Hematopoietic multipotent progenitor cell treated with erythropoietin and hydrocortisone succinate and interleukin-3 and kit ligand, for 17 days (in vitro differentiated cells): ENCODE measurements around the gene MTR.

ENCODE experiments used
- DNase-seq: peaks from one replicate; pipeline ENCODE4 v3.0.0-alpha.2; 2015; ENCODE audit warnings: low spot score

MTR gene

GRCh38 chr1:236795035-236795756, at the start of gene MTR:
TSS of gene MTR (plus strand) at chr1:236795292. CDS start at chr1:236795704, 412 bp downstream.
- peak; percentile 95 for DNase-seq

- no peak for DNase-seq
Measured at GRCh38 chr1:236746785-236747184, 48.3 kb upstream of the MTR start.

DNA sequence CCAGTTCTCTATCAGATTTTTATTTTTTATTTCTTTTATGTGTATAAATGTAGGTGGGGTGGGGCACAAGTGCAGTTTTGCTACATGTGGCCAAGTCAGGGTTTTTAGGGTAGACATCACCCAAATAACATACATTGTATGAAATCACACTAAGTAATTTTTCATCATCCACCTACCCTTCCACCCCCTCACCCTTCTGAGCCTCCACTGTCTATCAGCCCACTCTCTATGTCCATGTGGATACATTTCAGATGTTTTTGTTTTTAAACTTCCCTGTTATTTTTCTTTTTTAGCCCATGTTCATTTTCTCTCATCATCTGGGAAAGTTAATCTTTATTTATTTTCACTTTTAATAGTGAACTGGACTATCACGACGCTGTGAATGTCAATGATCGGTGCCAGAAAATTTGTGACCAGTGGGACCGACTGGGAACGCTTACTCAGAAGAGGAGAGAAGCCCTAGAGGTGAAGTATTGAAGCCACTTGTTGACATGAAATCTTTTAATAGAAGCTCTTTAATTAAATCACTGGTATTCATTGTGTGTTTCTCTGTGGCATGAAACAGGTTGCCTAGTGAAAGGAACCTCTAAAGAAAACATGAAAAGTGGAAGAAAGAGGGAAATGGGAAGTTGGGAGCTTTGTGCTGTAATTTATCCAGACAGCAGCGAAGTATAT, 47.6 kb upstream of the MTR start:
- no peak for DNase-seq

- DNase-seq, result no peak
Measured at GRCh38 chr1:236748268-236748870, 46.7 kb upstream of the MTR start.

- DNase-seq, result no peak
Measured at GRCh38 chr1:236750928-236751327, 44.2 kb upstream of the MTR start.

GRCh38 chr1:236751385-236751784, 43.7 kb upstream of the MTR start:
- DNase-seq, result no peak

DNA sequence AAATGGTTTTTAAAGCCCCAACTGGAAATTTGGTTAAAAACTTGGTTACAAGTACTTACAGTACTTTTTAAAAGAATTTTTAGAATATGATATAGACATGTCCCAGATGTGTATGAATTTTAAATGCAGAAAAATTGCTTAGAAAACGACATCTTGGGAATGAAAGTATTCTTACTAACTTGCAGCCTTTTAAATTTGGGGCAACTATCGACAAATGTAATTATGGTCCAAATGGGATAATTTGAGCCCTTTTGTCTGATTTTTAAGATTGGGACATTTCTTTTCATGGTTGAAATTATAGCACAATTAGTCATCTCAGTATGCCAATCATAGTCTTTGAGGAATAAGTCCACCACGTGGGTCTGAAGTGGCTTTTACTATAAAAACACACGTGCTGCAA, 43.2 kb upstream of the MTR start:
- no peak for DNase-seq

- DNase-seq, result no peak
Measured at GRCh38 chr1:236753516-236753915, 41.6 kb upstream of the MTR start.

DNA sequence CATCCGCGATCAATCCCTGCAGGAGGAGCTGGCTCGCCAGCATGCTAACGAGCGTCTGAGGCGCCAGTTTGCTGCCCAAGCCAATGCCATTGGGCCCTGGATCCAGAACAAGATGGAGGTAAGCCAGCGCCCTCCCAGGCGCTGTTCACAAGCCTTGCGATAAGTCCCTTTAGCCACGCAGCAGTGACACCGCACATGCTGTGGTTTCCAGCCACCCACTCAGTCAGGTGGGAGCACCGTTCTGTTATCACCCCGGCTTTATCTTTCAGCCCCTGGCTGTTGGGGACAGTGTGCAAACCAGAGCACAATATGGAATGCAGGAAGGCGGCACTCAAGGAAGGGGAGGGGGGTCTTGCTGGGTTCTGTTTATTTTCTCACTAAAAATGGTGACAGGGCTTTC, 41.1 kb upstream of the MTR start:
- DNase-seq, result no peak

DNA sequence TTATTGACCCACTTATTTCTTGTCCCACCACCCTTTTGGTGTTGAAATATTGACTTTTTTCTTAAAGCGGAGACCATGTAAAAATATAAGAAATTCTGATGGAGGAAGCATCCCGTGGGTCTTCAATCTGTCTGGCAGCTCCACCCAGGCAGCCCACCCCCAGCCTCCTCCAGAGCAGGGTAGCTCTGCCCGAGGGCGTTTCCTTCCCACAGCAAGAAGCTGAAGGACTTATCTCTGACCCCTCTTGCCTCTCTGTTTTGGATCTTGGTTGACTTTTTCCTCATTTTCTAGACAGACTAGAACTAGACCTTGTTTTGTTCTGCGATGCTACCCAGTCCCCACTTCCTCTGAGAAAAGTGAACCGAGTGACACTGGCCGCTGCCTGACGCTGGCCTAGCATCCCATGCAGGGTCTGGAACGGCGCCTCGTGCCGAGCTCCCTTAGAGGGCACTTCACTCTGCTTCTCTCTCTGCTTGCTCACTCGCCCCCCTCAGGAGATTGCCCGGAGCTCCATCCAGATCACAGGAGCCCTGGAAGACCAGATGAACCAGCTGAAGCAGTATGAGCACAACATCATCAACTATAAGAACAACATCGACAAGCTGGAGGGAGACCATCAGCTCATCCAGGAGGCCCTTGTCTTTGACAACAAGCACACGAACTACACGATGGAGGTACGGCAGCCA, 40.4 kb upstream of the MTR start:
- no peak for DNase-seq

DNA sequence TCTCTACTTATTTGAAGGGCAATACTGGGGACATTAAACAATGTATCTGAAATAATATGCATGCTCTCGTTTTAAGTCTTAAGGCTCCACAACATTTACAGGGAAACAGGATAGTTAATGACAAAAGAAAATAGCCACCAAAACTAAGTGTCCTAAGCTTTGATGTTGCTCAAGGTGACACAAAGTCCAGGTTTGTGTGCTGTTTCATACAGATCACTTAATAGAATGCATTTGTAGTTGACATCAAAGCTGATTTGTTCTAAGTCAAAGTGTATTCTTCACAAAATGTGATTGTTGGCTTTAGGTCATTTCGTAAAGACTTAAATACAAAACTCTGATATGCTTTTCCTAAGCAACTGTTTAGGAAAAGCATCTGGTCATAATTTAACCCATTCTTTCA, 37.5 kb upstream of the MTR start:
- no peak for DNase-seq

DNA sequence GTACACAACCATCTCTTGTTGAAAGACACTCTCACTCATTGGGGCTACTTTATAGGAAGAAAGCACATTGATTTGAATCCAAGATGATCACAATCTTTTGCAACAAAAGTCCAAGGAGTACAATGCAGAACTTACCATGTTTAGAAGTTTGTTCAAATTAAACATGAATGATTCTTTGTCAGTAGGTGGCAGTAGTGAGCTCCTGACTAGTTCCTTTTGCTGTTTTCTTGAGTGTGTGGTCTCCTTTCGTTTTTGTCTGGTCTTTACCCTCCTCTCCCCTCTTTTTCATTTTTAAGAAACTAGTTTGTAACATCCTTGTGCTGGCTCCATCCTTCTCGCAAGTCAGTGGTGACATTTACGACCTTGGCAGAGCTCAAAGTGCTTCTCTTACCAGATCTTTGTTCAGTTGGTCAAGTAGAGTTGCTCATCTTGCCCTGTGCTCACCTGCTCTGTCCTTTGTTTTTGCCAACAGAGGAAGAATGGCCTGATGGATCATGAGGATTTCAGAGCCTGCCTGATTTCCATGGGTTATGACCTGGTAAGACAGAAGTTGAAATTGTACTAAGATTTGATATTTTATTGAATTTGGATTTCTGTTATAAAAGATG, 35.7 kb upstream of the MTR start:
- peak; percentile 64 for DNase-seq

DNA sequence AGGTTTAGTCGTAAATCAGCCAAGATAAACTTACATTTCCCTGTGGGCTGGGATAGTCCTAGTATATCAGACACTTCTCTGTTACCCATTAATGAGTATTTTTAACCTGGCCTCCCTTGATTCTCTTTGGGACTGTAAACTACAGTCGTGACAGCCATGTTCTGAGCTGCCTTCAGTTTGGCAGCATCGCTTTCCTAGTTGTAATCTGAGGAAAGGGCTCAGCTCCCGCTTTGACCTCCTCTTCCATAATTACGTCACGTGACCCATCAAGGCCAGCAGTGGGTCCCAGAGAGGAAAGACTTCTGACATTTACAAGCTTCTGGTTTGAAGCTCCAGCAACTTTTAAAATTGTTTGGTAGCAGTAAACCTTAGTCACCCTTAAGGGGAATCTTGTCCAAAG, 34.6 kb upstream of the MTR start:
- DNase-seq, result no peak

- DNase-seq, result no peak
Measured at GRCh38 chr1:236760986-236761385, 34.1 kb upstream of the MTR start.

DNA sequence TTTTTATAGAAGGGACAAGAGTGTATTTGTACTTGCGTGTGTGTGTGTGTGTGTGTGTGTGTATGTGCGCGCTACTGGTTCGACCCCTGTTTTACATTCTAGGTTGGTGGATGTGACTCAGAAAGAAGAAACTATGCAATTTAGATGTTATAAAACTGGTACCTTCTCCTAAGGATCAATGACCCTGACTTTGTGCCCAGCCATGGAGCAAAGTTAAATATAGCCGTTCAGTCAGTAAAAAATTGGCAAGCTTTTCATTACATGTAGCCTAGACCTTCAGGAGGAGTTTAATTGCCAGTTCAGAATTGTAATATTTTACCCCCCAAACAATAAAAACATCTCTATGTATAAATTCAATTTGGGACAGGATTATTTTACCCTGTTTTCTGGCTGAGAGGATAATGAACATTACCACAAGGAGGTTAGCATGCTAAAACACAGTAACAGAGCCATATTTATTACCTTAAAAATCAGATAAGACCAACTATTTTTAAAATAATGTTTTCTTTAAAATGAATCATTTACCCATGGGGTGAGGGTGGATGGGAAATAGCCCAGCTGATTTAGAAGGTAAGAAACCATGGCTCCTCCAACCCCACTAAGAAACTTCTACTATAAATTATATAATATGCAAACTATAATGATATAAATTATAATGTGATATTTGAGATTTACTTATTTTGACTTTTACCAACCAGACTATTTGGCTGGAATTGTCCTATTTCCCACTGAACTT, 33.5 kb upstream of the MTR start:
- DNase-seq, result no peak

DNA sequence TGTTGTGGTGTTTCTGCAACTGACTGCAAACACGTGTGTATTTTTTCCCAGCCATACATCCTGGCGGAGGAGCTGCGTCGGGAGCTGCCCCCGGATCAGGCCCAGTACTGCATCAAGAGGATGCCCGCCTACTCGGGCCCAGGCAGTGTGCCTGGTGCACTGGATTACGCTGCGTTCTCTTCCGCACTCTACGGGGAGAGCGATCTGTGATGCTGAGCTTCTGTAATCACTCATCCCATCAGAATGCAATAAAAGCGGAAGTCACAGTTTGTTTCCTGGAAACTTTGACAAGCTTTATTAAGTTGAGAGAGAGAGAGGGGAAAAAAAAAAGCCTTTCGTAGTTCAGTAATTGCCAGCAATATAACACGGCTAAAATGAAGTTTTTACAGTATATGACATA, 32.7 kb upstream of the MTR start:
- DNase-seq, result no peak

DNA sequence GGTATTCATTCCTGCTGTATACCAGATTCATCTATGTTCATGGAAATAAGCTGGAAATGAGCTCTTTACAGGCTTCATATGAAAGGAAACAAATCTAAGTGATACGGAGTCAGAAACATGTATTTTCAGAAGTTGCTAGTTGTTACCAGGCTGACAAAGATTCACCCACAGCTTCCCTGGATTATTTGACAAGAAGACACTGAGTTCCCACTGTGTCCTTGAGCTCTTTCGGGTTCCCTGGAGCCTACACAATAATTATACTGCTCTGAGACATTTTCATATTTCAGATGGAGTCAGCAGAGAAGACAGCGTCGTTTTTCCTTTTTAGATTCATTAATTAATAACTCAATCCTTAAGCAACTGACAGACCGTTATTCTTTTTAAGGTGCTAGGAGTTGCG, 29.3 kb upstream of the MTR start:
- DNase-seq, result no peak

DNA sequence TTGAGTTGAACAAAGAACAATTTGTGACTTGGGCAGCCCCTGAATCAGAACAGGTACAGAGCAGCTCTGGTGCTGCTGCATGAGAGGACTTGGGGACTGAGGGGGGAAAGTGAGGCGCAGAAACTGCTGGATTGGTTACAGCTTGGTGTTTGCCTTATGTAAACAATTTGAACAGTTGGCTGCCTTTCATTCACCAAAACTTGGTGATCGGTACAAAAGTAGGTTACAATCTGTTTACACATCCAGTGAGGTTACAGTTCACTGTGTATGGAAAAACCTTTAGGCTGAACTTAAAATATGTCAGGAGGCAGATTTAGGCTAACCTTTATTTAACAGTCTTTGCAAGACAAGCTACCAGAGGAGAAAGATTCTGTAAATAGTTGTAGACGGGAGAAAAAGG, 28.6 kb upstream of the MTR start:
- no peak for DNase-seq

DNA sequence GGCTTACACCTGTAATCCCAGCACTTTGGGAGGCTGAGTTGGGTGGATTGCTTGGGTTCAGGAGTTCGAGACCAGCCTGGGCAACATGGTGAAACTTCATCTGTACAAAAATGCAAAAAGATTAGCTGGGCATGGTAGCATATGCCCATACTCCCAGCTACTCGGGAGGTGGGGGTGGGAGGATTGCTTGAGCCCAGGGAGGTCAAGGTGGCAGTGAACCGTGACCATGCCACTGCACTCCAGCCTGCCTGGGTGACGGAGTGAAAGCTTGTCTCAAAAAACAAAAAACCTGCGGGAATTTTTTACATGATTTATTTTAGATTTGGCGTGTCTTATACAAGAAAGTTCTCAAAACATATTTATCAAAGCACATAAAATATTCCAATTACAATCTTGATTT, 27.8 kb upstream of the MTR start:
- DNase-seq, result no peak

- DNase-seq, result no peak
Measured at GRCh38 chr1:236768601-236769000, 26.5 kb upstream of the MTR start.

DNA sequence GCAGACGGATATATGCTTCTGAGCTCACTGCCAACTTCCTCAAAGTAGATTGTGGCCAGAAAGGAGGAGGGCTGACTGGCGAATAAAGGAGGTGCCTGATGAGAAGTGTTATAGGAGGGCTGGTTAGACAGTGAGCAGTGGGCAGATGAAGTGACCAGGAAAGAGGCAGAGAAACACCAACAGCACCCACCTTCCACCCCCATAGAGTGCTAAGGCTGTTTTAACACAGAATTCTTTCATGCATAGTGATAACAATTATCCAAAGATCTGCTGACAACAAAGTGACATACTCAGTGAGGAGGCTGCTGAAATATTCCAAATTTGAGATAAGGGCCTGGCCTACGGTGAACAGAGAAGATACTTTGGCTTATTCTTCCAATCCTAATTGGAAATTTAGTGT, 21.2 kb upstream of the MTR start:
- no peak for DNase-seq

DNA sequence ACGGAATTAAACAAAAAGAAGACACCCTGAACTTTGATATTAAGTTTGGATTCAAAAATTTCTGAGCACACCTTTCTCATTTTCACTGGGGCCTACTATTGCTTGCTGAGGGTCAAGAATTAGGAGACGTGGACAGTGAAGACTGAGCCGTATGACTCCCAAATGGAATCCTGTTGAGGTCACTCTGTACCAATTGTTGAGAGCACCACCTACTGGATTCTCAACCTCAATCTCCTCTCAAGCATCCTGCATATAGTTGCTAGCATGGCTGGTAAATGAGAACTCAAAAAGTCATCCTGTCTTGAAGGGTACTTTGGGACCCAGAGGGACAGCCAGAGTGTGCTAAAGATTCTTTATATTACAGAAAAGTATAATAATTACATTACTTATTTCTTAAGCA, 20.2 kb upstream of the MTR start:
- no peak for DNase-seq
